HG03520 (cell line): ENCODE data around the gene ANP32D.
"Not testable (repeated sequence)": the region's sequence is repeated elsewhere in the genome, so short reads cannot be mapped to it uniquely, and the experiment has no call there.

Source experiments
- ATAC-seq: cut with Tn5 transposase; IDR thresholded peaks from one replicate; pipeline ENCODE4 v1.9.1; 2021; ENCODE audit warnings: mild to moderate bottlenecking, moderate library complexity; ENCODE audit not compliant: unreplicated experiment

ANP32D gene

GRCh38 chr12:48500281-48500680, 27.9 kb downstream of the ANP32D start:
- ATAC-seq = not testable (repeated sequence)

- ATAC-seq = not testable (repeated sequence)
These were observed 34.5 kb downstream of the ANP32D start for GRCh38 chr12:48506836-48507235.

- ATAC-seq = no peak
These were observed 36.6 kb downstream of the ANP32D start for GRCh38 chr12:48508987-48509386.

DNA sequence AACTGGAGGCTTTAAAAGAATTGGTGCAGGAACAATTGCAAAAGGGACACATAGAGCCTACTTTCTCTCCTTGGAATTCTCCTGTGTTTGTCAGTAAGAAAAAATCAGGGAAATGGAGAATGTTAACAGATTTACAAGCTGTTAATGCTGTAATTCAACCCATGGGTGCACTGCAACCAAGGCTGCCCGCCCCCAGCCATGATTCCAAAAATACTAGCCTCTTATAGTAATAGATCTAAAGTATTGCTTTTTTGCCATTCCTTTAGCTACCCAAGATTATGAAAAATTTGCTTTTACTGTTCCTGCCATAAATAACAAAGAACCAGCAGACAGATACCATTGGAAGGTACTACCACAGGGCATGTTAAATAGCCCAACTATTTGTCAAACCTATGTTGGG, 37.8 kb downstream of the ANP32D start:
- no peak for ATAC-seq

DNA sequence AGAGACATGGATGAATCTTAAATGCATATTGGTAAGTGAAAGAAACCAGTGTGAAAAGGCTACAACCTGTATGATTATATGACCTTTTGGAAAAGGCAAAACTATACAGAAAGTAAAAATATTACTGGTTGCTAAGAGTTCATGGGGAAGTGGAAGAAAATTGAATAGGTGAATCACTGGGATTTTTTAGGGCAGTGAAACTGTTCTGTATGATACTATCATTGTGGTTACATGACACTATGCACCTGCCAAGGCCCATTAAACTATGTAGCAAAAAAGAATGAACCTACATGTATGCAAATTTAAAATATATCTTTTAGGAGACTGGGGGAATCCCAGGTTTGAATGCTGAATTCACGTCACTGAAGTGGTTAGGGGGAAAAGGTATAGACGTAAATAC, 40.5 kb downstream of the ANP32D start:
- peak; percentile 79 for ATAC-seq

DNA sequence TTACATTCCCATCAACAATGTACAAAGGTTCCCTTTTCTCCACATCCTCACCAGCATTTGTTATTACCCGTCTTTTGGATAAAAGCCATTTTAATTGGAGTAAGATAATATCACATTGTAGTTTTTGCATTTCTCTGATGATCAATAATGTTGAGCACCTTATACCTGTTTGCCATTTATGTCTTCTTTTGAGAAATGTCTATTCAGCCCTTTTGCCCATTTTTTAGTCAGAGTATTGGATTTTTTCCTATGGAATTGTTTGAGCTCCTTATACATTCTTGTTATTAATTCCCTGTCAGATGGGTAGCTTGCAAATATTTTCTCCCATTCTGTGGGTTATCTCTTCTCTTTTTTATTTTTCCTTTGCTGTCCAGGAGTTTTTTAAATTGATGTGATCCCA, 42.4 kb downstream of the ANP32D start:
- no peak for ATAC-seq

DNA sequence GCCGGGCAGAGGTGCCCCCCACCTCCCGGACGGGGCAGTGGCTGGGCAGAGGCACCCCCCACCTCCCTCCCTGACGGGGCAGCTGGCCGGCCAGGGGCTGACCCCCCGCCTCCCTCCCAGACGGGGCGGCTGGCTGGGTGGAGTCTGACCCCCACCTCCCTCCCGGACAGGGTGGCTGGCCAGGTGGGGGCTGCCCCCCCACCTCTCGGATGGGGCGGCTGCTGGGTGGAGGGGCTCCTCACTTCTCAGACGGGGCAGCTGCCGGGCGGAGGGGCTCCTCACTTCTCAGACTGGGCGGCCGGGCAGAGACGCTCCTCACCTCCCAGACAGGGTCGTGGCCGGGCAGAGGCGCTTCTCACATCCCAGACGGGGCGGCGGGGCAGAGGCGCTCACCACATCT, 48.0 kb downstream of the ANP32D start:
- ATAC-seq = not testable (repeated sequence)
